Osteoblast (primary cell): ENCODE data around the gene SUN2. TPM values are rescaled to one million over a fixed set of nuclear protein-coding genes. Genes with fewer than 3 reads are reported as not detected.

Experiments used
- DNase-seq: peaks from one replicate; pipeline ENCODE4 v3.0.0; 2011; ENCODE audit warnings: low spot score, mixed read lengths; ENCODE audit not compliant: insufficient read length; ENCODE audit errors: missing footprints
- H2AFZ ChIP-seq: 2 replicates; pipeline ENCODE4 v1.6.0; 2011; ENCODE audit warnings: mild to moderate bottlenecking, low read length
- H3K27ac ChIP-seq: 2 replicates; pipeline ENCODE4 v1.5.1; 2011; ENCODE audit warnings: mild to moderate bottlenecking, low read depth, low read length, moderate library complexity
- H3K27me3 ChIP-seq: 2 replicates; pipeline ENCODE4 v1.6.0; 2012; ENCODE audit warnings: mild to moderate bottlenecking, control low read depth, inconsistent platforms, low read length, moderate library complexity; ENCODE audit not compliant: insufficient read depth
- H3K36me3 ChIP-seq: 2 replicates; pipeline ENCODE4 v1.5.1; 2011; ENCODE audit warnings: mild to moderate bottlenecking, low read length, control low read depth, moderate library complexity; ENCODE audit not compliant: insufficient read depth
- H3K4me1 ChIP-seq: 2 replicates; pipeline ENCODE4 v1.5.1; 2011; ENCODE audit warnings: mild to moderate bottlenecking, low read length, control low read depth, moderate library complexity; ENCODE audit not compliant: insufficient read depth
- H3K4me2 ChIP-seq: 2 replicates; pipeline ENCODE4 v1.6.0; 2011; ENCODE audit warnings: mild to moderate bottlenecking, low read length; ENCODE audit not compliant: insufficient read depth
- H3K4me3 ChIP-seq: fragments of 200-600 bp; sonication (generic); 3 replicates; pipeline ENCODE4 v1.5.1; 2012; ENCODE audit warnings: mild to moderate bottlenecking, low read length, inconsistent platforms; ENCODE audit not compliant: insufficient read depth
- H3K79me2 ChIP-seq: 2 replicates; pipeline ENCODE4 v1.6.0; 2012; ENCODE audit warnings: mild to moderate bottlenecking, low read length, control low read depth, inconsistent platforms; ENCODE audit not compliant: insufficient read depth
- H3K9me3 ChIP-seq: 2 replicates; pipeline ENCODE4 v1.5.1; 2011; ENCODE audit warnings: low read depth, low read length, control low read depth
- H4K20me1 ChIP-seq: 2 replicates; pipeline ENCODE4 v1.6.0; 2012; ENCODE audit warnings: mild to moderate bottlenecking, low read length, control low read depth; ENCODE audit not compliant: insufficient read depth
- total RNA-seq: library from RNA; depleted of rRNA; stranded (reverse); fragments of >200 nt; gene quantifications from 2 replicates; pipeline ENCODE4 v1.2.3, GENCODE V29; 2012
- TF ChIP-seq, protein P1 (sequence below): IDR thresholded peaks from 2 replicates; pipeline ENCODE4 v1.5.1; 2011; ENCODE audit warnings: mild to moderate bottlenecking, low read depth, low read length, moderate library complexity; ENCODE audit errors: extremely low read depth

SUN2 gene
- total RNA-seq, 1 donor: 105 TPM

DNA sequence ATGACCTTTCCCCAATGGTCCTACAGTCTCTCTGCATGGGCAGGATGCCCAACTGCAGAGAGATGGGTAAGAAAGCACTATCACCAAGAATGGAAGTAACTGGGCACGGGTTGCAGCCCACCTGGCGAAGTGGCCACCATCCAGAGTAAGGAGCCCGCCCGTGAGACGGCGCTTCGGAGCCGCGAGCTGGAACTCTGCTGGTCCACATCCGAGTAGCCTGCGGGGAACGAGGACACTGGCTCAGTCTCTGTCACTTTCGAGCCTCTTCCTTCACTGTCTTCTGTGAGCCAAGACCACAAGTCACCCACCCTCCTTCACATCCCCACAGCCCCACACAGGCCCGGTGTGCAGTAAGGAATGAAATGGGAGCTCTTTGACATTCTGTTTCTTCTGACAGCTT, 5.7 kb downstream of the SUN2 start:
- TF ChIP-seq, protein P1, sequence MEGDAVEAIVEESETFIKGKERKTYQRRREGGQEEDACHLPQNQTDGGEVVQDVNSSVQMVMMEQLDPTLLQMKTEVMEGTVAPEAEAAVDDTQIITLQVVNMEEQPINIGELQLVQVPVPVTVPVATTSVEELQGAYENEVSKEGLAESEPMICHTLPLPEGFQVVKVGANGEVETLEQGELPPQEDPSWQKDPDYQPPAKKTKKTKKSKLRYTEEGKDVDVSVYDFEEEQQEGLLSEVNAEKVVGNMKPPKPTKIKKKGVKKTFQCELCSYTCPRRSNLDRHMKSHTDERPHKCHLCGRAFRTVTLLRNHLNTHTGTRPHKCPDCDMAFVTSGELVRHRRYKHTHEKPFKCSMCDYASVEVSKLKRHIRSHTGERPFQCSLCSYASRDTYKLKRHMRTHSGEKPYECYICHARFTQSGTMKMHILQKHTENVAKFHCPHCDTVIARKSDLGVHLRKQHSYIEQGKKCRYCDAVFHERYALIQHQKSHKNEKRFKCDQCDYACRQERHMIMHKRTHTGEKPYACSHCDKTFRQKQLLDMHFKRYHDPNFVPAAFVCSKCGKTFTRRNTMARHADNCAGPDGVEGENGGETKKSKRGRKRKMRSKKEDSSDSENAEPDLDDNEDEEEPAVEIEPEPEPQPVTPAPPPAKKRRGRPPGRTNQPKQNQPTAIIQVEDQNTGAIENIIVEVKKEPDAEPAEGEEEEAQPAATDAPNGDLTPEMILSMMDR: no peak
- Histone ChIP-seq H4K20me1 (no peaks in the 10 kb centered on the region), H3K4me3 (no peak overlapping the region), H3K9me3 (no peaks in the 10 kb centered on the region), H2AFZ (no peak overlapping the region), H3K27me3 (no peaks in the 10 kb centered on the region), H3K4me2 (no peak overlapping the region), H3K79me2 (peaks cover 30% of the 10 kb centered on the region), H3K27ac (no peak overlapping the region), H3K4me1 (peaks cover 10% of the 10 kb centered on the region), H3K36me3 (peaks cover 63% of the 10 kb centered on the region)
- no peak for DNase-seq

DNA sequence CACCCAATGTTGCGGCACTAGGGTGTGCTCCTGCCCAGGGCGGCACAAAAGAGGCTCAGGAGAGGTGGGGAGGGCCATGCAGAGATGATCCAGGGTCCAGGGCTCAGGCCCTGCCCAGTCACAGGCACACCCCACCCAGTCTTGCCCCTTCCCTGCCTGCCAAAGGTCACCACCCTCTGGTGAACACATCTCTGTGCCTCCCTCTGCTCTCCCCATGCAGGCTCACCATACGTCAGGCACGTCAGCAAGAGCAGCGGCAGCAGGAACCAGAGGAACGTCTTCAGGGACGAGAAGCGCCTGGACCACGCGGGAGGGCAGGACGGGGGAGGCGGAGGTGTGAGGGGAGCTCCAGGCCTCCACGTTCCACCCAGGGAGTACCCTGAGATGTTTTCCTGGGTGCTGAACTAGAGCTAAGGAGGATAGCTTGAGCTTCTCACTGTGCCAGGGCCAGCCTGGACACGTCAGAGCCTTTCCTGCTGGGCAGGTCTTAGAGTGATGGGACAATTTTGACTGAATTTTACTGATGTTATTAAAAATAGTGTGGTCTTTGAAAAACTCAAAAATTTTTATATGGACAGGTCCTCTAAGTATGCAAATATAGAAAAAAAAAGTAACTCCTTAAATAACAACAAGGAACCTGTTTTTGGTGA, 7.2 kb downstream of the SUN2 start:
- no peak overlapping the region for H3K27ac ChIP-seq
- TF ChIP-seq, protein P1: no peak
- no peaks in the 10 kb centered on the region for H3K4me1 ChIP-seq
- peaks cover 72% of the 10 kb centered on the region for H3K36me3 ChIP-seq
- no peak for DNase-seq
- no peaks in the 10 kb centered on the region for H4K20me1 ChIP-seq
- no peaks in the 10 kb centered on the region for H3K27me3 ChIP-seq
- H3K9me3 ChIP-seq: no peaks in the 10 kb centered on the region
- H3K4me3 ChIP-seq: no peak overlapping the region
- H2AFZ ChIP-seq: no peak overlapping the region
- no peak overlapping the region for H3K4me2 ChIP-seq
- H3K79me2 ChIP-seq: peaks cover 19% of the 10 kb centered on the region

DNA sequence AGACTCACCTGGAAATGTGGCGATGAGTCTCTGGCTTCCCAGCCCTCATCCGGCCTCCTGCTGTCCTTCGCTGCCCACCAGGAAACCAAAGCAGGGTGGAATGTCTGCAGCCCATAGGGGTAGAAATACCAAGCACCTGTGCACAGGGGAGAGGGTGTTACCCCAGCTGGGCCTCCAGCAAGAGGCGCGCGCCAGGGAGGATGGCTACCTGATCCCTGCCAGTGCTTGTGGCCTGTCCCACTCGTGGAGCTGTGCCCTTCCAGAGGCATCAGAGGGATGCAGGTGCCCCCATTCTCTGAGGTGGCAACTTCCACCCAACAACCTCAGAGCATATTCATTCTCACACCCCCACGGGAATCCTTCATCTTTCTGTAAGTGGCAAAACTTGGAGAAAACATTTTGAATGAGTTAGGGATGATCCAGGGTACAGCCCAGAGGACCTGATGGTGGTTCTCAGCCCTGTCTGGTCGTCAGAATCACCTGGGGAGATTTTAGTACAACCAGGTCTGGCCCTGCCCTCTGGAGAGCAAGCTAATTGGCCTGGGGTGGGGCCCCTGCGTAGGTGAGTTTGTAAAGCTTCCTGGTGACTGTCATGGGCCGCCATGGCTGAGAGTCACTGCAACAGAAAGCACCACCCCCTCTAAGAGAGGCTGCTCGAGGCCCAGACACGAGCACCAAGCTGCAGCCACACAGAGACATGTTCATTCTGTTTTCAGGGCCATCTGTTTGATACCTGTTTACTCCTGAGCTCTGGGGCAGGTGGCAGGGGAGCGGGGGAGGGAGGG, 9.9 kb downstream of the SUN2 start:
- no peaks in the 10 kb centered on the region for H3K79me2 ChIP-seq
- no peaks in the 10 kb centered on the region for H4K20me1 ChIP-seq
- no peak overlapping the region for H3K4me2 ChIP-seq
- DNase-seq: peak; percentile 74
- TF ChIP-seq, protein P1: no peak
- no peak overlapping the region for H3K27ac ChIP-seq
- peaks cover 76% of the 10 kb centered on the region for H3K36me3 ChIP-seq
- no peaks in the 10 kb centered on the region for H3K4me1 ChIP-seq
- H3K4me3 ChIP-seq: no peak overlapping the region
- no peaks in the 10 kb centered on the region for H3K27me3 ChIP-seq
- H3K9me3 ChIP-seq: no peaks in the 10 kb centered on the region
- H2AFZ ChIP-seq: no peak overlapping the region

DNA sequence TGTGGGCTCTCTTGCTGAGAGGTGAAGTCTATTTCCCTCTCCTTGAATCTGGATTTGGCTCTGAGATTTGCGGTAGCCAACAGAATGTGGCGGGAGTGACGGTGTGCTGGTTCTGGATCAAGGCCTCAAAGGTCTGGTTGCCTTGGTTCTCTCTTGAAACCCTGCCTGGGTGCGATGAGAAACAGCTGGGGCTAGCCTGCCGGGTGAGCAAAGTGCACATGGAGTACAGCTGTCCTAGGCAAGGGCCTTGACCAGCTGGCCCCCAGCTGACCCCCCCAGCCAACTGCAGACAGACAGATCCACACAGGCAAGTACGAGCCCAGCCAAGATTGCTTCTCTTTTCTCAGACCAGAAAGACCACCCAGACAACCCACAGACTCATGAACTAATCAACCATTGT, 10.8 kb downstream of the SUN2 start:
- Histone ChIP-seq H3K27ac (no peak overlapping the region), H3K4me3 (no peak overlapping the region), H3K4me2 (no peak overlapping the region), H3K36me3 (peaks cover 75% of the 10 kb centered on the region), H3K27me3 (no peaks in the 10 kb centered on the region), H3K9me3 (no peaks in the 10 kb centered on the region), H3K79me2 (no peaks in the 10 kb centered on the region), H3K4me1 (no peaks in the 10 kb centered on the region), H4K20me1 (no peaks in the 10 kb centered on the region), H2AFZ (no peak overlapping the region)
- peak; percentile 19 for DNase-seq
- TF ChIP-seq, protein P1: no peak
